ENCODE data around the gene HAUS3.
"Not testable (repeated sequence)": the region's sequence is repeated elsewhere in the genome, so short reads cannot be mapped to it uniquely, and the experiment has no call there.

DNA sequence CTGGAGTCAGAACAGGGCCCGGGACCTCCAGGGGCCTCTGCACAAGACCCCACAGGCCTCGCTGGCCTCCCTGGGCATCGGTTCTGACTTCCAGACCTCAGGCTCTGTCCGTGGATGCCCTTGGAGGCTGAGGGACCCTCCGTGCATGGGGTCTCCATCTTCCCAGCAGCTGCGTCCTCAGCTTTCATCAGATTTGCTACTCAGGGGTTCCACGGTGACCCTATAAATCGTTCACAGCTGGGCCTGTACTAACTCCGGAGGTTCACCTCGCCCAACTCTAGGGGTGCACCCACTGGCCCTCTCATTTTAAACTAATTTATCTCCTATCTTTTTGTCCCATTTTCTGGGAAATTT lies 33.1 kb upstream of the HAUS3 start:
- not testable (repeated sequence) for TF ChIP-seq RBBP5 (IDR thresholded peaks at IDR 0.05; ENCODE audit: borderline replicate concordance, low read depth, low read length); SIN3A (conservative IDR thresholded peaks at IDR 0.05 in 1 of 2, IDR thresholded peaks at IDR 0.05 in 1 of 2; ENCODE audit: low read depth in 1 of 2, low read length in 2 of 2); CHD2 (IDR thresholded peaks at IDR 0.05; ENCODE audit: low read length); SUZ12 (IDR thresholded peaks at IDR 0.05; ENCODE audit: low read length); BRCA1 (IDR thresholded peaks at IDR 0.05; ENCODE audit: low read depth, low read length); SP2 (IDR thresholded peaks at IDR 0.05; ENCODE audit: low read length); RNF2 (IDR thresholded peaks at IDR 0.05; ENCODE audit: borderline replicate concordance, low read depth, low read length, missing control alignments, poor library complexity, severe bottlenecking); GTF2F1 (IDR thresholded peaks at IDR 0.05; ENCODE audit: borderline replicate concordance, low read depth, low read length)
- TF ChIP-seq, protein P1, sequence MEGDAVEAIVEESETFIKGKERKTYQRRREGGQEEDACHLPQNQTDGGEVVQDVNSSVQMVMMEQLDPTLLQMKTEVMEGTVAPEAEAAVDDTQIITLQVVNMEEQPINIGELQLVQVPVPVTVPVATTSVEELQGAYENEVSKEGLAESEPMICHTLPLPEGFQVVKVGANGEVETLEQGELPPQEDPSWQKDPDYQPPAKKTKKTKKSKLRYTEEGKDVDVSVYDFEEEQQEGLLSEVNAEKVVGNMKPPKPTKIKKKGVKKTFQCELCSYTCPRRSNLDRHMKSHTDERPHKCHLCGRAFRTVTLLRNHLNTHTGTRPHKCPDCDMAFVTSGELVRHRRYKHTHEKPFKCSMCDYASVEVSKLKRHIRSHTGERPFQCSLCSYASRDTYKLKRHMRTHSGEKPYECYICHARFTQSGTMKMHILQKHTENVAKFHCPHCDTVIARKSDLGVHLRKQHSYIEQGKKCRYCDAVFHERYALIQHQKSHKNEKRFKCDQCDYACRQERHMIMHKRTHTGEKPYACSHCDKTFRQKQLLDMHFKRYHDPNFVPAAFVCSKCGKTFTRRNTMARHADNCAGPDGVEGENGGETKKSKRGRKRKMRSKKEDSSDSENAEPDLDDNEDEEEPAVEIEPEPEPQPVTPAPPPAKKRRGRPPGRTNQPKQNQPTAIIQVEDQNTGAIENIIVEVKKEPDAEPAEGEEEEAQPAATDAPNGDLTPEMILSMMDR (IDR thresholded peaks at IDR 0.05; ENCODE audit: control extremely low read depth in 1 of 3, insufficient read depth in 1 of 3, low read depth in 1 of 3, low read length in 3 of 3) = not testable (repeated sequence)
